Activated CD8-positive, alpha-beta memory T cell treated with anti-CD3 and anti-CD28 coated beads for 24 hours (primary cell): Measurements from ENCODE around the gene SGTB.
"Not testable (repeated sequence)": the region's sequence is repeated elsewhere in the genome, so short reads cannot be mapped to it uniquely, and the experiment has no call there.

Source experiments
- DNase-seq: peaks from one replicate; pipeline ENCODE4 v3.0.0-alpha.2; 2020

The SGTB gene

DNA sequence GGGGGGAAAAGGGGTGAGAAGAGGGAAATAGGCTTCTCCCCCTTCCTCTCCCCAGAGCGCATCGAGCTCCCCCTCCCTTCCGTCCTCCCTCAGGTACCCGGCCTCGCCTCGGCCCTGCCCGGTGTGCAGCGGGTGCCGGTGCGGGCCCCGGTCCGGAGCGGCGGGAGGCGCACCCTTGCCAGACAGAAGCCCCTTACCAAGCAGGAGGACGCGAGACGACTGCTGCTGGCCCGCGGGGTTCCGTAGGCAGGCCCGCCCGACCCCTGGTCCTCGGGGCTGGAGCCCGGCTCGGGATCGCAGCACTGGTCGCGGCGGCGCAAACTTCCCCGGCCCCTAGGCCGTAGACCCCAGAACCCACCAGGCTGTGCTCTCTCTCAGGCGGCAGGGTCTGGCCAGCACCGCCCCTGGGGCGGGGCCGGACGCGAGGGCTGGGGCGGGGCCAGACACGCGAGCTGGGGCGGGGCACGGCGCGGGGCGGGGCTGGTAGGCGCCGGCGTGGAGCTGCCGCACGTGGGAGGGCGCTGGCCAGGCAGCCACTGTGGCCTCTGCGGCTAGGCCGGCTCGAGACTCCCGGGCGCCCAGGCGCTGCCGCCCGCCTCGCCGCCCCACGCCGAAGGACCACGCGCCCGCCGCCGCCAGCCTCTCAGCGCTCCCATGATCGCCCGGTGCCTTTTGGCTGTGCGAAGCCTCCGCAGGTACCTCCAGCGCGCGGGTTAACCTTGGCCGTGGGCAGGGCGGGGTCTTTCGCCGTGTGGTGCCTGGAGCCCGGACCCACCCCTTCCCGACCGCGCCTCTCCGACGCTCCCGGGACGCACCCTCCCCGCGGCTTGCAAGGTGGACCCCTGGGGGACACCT is at the start of gene SGTB, which contains the start of gene NLN:
Gene SGTB, minus strand, starts transcription at position 390 of the 855 bp plus-strand sequence. CDS start 1,302 bp downstream, outside the sequence.
Gene NLN, plus strand, starts transcription at position 486 of the 855 bp plus-strand sequence. Its CDS starts 169 bp downstream, at position 655.
- peak; percentile 95 for DNase-seq

DNA sequence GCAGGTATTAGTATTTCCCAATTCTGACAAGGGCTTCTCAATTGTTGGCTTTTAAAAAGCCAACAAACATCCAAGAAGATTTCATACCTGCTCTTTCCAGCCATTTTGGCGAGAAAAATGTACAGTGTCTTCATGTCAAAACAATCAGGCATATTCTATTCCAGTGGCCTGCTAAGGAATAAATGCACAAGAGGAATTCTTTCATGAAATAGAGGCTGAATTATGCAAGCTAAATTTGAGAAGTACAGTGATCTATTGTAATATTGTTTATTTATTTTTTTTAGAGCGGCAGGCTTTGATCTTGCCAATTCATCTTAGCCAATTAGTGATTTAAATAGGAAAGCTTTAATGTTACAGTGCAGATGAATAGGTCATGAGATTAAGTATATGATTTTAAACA is 49.4 kb upstream of the SGTB start:
- DNase-seq: no peak

DNA sequence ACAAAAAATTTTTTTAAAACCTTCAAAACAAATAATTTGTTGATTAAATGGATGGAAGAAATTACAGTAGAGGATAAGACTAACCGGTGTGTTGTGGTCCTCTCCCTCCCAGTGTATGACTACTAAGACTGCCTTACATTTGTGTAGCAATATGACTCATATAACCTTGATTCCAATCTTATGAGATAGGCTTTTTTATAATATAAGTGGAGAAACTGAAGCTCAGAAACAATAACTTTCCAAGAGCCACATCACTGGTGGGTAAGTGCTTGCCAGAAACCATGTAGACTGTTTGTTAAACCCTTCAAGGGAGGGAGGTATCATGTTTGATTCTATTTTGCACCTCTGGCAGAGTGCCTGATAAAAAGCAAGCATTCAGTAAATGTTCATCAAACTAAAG is 47.6 kb upstream of the SGTB start:
- DNase-seq: no peak

GRCh38 chr5:65768723-65769346 is 46.9 kb upstream of the SGTB start:
- DNase-seq: no peak

GRCh38 chr5:65767565-65767964 is 45.7 kb upstream of the SGTB start:
- DNase-seq: no peak

- no peak for DNase-seq
Measured at GRCh38 chr5:65766781-65767180, 44.9 kb upstream of the SGTB start.

DNA sequence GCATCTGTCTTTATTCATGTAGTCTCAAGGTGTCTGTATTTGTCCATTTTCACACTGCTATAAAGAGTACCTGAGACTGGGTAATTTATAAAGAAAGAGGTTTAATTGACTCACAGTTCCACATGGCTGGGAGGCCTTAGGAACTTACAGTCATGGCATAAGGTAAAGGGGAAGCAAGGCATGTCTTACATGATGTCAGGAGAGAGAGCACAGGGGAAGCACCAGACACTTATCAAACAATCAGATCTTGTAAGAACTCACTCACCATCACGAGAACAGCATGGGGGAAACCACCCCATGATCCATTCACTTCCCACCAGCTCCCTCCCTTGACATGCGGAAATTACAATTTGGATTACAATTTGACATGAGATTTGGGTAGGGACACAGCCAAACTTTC is 44.3 kb upstream of the SGTB start:
- DNase-seq: no peak

DNA sequence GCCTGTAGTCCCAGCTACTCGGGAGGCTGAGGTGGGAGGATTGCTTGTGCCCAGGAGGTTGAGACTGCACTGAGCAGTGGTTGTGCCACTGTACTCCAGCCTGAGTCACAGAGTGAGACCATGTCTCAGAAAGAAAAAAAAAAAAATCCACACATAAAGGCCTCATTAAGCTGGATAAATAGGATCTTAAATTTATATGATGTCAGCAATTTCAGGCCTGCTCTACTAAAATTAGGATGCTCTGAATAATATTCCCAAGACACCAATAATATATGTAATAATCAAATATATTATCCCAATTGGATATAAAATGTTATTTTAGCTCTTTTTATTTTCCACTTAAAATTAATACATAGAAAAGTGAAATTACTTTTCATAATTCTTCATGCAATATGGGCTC is 43.7 kb upstream of the SGTB start:
- DNase-seq: no peak

DNA sequence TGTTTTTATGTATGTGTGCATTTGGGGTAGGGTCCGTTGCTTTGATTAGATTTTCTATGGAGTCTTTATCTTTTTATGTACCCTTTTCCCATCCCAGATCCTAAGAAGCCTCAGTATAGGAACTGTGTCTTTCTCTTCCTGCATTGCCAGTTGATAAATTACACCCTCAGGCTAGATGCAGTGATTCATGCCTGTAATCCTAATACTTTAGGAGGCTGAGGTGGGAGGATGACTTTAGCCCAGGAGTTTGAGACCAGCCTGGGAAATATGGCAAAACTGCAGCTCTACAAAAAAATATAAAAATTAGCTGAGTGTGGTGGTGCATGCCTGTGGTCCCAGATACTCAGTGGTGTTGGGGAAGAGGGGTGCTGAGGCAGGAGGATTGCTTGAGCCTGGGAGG is 40.3 kb upstream of the SGTB start:
- DNase-seq: no peak

GRCh38 chr5:65760504-65761275 is 38.8 kb upstream of the SGTB start:
- DNase-seq: no peak

GRCh38 chr5:65758546-65759144 is 36.7 kb upstream of the SGTB start:
- no peak for DNase-seq

DNA sequence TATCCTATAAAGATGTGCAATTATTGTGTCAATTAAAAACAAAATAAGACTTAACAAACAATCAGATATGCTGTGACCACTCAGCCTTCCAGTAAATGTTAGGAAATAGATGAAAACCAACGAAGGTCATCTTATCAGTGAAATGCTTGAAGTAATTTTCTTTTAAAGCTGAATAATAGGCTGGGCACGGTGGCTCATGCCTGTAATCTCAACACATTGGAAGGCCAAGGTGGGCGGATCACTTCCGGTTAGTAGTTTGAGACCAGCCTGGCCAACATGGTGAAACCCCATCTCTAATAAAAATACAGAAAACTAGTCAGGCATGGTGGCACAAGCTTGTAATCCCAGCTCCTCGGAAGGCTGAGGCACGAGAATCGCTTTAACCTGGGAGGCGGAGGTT is 31.3 kb upstream of the SGTB start:
- no peak for DNase-seq

DNA sequence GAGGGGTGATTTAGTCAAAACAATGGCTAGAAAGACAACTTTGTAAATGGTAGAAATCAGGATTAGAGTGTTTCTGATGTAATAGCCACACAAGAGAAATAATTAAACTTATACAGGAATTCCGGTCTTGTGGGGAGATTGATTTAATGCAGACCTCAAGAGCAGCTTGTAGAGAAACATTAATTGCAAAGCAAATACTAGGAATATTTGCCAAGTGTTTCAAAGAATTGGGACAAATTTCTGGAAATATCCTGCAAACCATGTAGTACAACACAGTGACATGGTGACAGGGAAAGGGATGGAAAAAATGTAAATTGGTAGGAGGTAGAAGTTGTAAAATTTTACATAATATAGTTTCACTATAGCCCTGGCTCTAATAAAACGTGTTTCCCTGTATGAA is 29.0 kb upstream of the SGTB start:
- DNase-seq: no peak

GRCh38 chr5:65749956-65750355 is 28.0 kb upstream of the SGTB start:
- no peak for DNase-seq

DNA sequence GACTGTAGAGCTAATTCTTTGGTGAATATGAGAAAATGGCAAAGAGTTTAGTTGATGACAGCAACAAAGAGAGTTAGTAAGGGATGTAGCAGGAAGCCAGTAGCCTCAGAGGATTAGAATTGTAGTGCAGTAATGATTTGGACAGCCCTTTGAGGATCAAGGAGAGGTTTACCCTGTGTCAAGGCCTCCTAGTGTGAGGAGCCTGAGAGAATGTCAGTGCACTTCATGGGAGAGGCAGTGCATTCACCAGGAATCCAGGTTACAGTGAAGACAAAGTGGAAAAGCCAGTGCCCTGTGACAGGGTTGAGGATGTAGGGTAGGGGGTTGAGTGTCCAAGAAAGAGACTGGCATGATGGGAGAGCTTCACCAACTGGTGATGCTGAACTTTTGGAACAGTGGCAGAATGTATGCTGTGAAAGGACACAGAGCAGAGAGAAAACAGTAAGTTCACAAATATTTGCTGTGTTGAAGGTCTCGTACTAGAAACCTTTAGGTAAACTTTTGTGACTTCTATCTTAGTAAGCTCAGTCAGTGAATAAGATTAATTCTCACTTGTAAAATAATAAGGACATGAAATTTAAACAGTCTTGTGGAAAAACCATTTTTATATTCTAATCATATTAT is 27.4 kb upstream of the SGTB start:
- DNase-seq: no peak

GRCh38 chr5:65742565-65743231 is 20.8 kb upstream of the SGTB start:
- DNase-seq: no peak

- no peak for DNase-seq
Measured at GRCh38 chr5:65739162-65739561, 17.3 kb upstream of the SGTB start.

DNA sequence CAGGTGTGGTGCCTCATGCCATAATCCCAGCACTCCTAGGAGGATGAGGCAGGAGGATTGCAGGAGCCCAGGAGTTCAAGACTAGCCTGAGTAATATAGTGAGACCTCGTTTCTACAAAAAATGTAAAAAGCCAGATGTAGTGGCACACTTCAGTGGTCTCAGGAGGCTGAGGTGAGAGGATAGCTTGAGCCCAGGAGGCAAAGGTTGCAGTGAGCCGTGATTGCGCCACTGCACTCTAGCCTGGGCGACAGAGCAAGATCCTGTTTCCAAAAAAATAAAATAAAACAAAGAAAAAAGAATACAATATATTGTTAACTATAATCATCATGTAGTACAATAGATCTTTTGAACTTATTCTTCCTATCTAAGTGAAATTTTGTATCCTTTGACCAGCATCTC is 16.4 kb upstream of the SGTB start:
- no peak for DNase-seq

- DNase-seq: no peak
Measured at GRCh38 chr5:65737842-65738241, 15.9 kb upstream of the SGTB start.

GRCh38 chr5:65736011-65736410 is 14.1 kb upstream of the SGTB start:
- no peak for DNase-seq

GRCh38 chr5:65734921-65735320 is 13.0 kb upstream of the SGTB start:
- DNase-seq: no peak

DNA sequence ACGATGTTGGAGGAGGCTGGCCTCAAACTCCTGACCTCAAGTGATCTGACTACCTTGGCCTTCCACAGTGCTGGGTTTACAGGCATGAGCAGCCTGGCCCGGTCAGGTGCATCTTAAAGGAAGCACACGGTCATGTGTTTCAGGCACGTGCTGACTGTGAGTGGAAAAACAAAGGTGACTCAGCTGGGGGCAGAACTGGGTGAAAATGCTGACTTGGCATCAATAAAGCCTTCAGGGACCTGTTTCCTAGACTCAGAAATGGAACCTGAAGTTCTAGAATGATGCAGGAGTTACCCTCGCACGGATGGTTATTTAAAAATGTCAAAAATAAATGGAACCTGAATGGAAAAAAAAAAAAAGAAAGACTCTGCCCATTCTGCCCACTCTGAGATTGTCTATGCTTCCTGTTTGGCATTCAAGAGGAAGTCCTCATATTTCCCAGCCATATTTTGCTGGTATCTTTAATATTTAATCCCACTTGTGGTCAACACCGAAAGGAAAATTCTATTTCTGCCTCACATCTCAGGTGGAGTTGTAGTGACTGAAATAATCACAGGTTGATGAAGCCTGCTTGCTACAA is 12.4 kb upstream of the SGTB start:
- DNase-seq: not testable (repeated sequence)
